ENCODE data around the gene COQ2.

COQ2 gene

GRCh38 chr4:83251447-83251830 lies 33.2 kb downstream of the COQ2 start:
- no peak for DNase-seq
- no peaks in the 10 kb centered on the region for H3K9me3 ChIP-seq (ENCODE audit: severe bottlenecking)
- H3K27ac ChIP-seq: no peak overlapping the region
- H3K36me3 ChIP-seq: no peaks in the 10 kb centered on the region
- no peak overlapping the region for H3K4me3 ChIP-seq (ENCODE audit: low read depth, low read length)
- no peaks in the 10 kb centered on the region for H3K27me3 ChIP-seq (ENCODE audit: insufficient read depth, low read depth, severe bottlenecking)
- TF ChIP-seq CTCF (IDR thresholded peaks at IDR 0.05; ENCODE audit: low read depth, low read length): no peak

GRCh38 chr4:83250687-83251446 lies 33.7 kb downstream of the COQ2 start:
- Histone ChIP-seq H3K36me3 (no peaks in the 10 kb centered on the region), H3K9me3 (ENCODE audit: severe bottlenecking) (no peaks in the 10 kb centered on the region), H3K27ac (no peak overlapping the region), H3K27me3 (ENCODE audit: insufficient read depth, low read depth, severe bottlenecking) (no peaks in the 10 kb centered on the region), H3K4me3 (ENCODE audit: low read depth, low read length) (no peak overlapping the region)
- no peak for TF ChIP-seq CTCF (IDR thresholded peaks at IDR 0.05; ENCODE audit: low read depth, low read length)
- no peak for DNase-seq

- Histone ChIP-seq H3K36me3 (no peaks in the 10 kb centered on the region), H3K27ac (no peak overlapping the region), H3K4me3 (ENCODE audit: low read depth, low read length) (no peak overlapping the region), H3K27me3 (ENCODE audit: insufficient read depth, low read depth, severe bottlenecking) (no peaks in the 10 kb centered on the region), H3K9me3 (ENCODE audit: severe bottlenecking) (no peaks in the 10 kb centered on the region)
- DNase-seq: no peak
- no peak for TF ChIP-seq CTCF (IDR thresholded peaks at IDR 0.05; ENCODE audit: low read depth, low read length)
These were observed 36.1 kb downstream of the COQ2 start for GRCh38 chr4:83248486-83248885.

- Histone ChIP-seq H3K36me3 (no peaks in the 10 kb centered on the region), H3K27ac (no peak overlapping the region)
These were observed 36.9 kb downstream of the COQ2 start for GRCh38 chr4:83247415-83248357.

GRCh38 chr4:83241132-83241531 lies 43.5 kb downstream of the COQ2 start:
- H3K36me3 ChIP-seq: no peaks in the 10 kb centered on the region
- no peak overlapping the region for H3K27ac ChIP-seq
- no peaks in the 10 kb centered on the region for H3K9me3 ChIP-seq (ENCODE audit: severe bottlenecking)
- H3K4me3 ChIP-seq (ENCODE audit: low read depth, low read length): no peak overlapping the region
- no peak for DNase-seq
- no peaks in the 10 kb centered on the region for H3K27me3 ChIP-seq (ENCODE audit: insufficient read depth, low read depth, severe bottlenecking)
- no peak for TF ChIP-seq CTCF (IDR thresholded peaks at IDR 0.05; ENCODE audit: low read depth, low read length)

More at GRCh38 chr4:83247415-83248357, 36.9 kb downstream of the COQ2 start:
- DNase-seq: no peak
- TF ChIP-seq CTCF (IDR thresholded peaks at IDR 0.05; ENCODE audit: low read depth, low read length): no peak
- no peaks in the 10 kb centered on the region for H3K27me3 ChIP-seq (ENCODE audit: insufficient read depth, low read depth, severe bottlenecking)
- H3K9me3 ChIP-seq (ENCODE audit: severe bottlenecking): no peaks in the 10 kb centered on the region
- no peak overlapping the region for H3K4me3 ChIP-seq (ENCODE audit: low read depth, low read length)
